Adrenal gland (tissue), 12 donors: ENCODE data around the gene CUL3. TPM values are rescaled to one million over a fixed set of nuclear protein-coding genes. Genes with fewer than 3 reads are reported as not detected.

Experiments
- DNase-seq, 7 donors: peaks; one replicate each; pipeline ENCODE4 v3.0.0-alpha.2; 2019 to 2020
- H3K27ac ChIP-seq, 5 donors: fragments of 200-600 bp; sonication (generic) in 4 of 5; 1 replicate in 3 of 5; 2 replicates in 2 of 5; pipeline versions ENCODE4 v1.5.1 to v1.8.0; 2016 to 2020; ENCODE audit warnings: mild to moderate bottlenecking in 1 of 5
- H3K27me3 ChIP-seq: fragments of 200-600 bp; 2 replicates; pipeline ENCODE4 v1.8.0; 2021
- H3K36me3 ChIP-seq, 2 donors: fragments of 200-600 bp; replicated peaks in 1 of 2; 1 replicate in 1 of 2; 2 replicates in 1 of 2; pipeline versions ENCODE4 v1.5.1 to v1.8.0; 2018 to 2022
- H3K4me1 ChIP-seq, 2 donors: fragments of 200-600 bp; replicated peaks in 1 of 2; 1 replicate in 1 of 2; 2 replicates in 1 of 2; pipeline versions ENCODE4 v1.5.1 to v1.8.0; 2018 to 2021
- H3K4me3 ChIP-seq, 4 donors: fragments of 200-600 bp; sonication (generic) in 3 of 4; one replicate each; pipeline ENCODE4 v1.5.1; 2016 to 2018
- H3K9me3 ChIP-seq, 3 donors: fragments of 200-600 bp; sonication (generic) in 1 of 3; replicated peaks in 1 of 3; 1 replicate in 2 of 3; 2 replicates in 1 of 3; pipeline versions ENCODE4 v1.5.1 to v1.8.0; 2016 to 2021
- POLR2A ChIP-seq, 2 donors: fragments of 450-650 bp; IDR thresholded peaks; one replicate each; pipeline ENCODE4 v1.6.1; 2017; ENCODE audit warnings: antibody characterized with exemption in 2 of 2, mild to moderate bottlenecking in 2 of 2, moderate library complexity in 1 of 2
- WGBS, 4 donors: extraction: QIAGEN DNeasy Blood & Tissue Kit in 2 of 4; methylation state at CpG; one replicate each; pipeline versions ENCODE4 v1.1.5 to v1.1.7; 2013 to 2017; 5-methylcytosine and 5-hydroxymethylcytosine counted together
- intact Hi-C, 2 donors: fragments of 100-400 bp; cut with DNase I; formaldehyde crosslinking; loops; one replicate each; pipeline versions ENCODE4 v1.14.1 to v1.15.0; 2022 to 2023
- polyA plus RNA-seq, 3 donors: library from polyadenylated mRNA; stranded (reverse); fragments of 200-250 nt in 2 of 3; fragments of 350-450 nt in 1 of 3; fragmentation: Illumina TruSeq in 1 of 3; extraction: RNeasy Lipid Tissue Mini Kit (QIAGEN cat#74804) in 1 of 3; gene quantifications; one replicate each; pipeline ENCODE4 v1.2.3, GENCODE V29; 2013 to 2014
- total RNA-seq, 9 donors: library from RNA; depleted of rRNA in 4 of 9; stranded (reverse); fragments of >200 nt in 4 of 9; fragments of 120-200 nt in 1 of 9; fragmentation: NEBNext Ultra II Directional in 1 of 9; extraction: Animal tissue kit (Norgen Biotek cat#: 25700) in 1 of 9; gene quantifications; one replicate each; pipeline versions ENCODE4 v1.1.0 to v1.2.4, GENCODE V29; 2013 to 2023
- TF ChIP-seq, protein P1 (sequence below), 6 experiments: fragments of 450-650 bp in 4 of 6; fragments of 200-600 bp in 2 of 6; sonication (generic) in 1 of 6; IDR thresholded peaks; 1 replicate in 5 of 6; 2 replicates in 1 of 6; pipeline versions ENCODE4 v1.5.1 to v1.8.0; 2016 to 2021; ENCODE audit warnings: antibody characterized with exemption in 6 of 6, mild to moderate bottlenecking in 2 of 6, moderate library complexity in 1 of 6
- donor health status: healthy with polysubstance abuse.
- donor health status: Bipolar disorder and iron deficiency.
- donor health status: DM: yes; HTN: yes; CAD: no.
- donor health status: DM: no; HTN: no; CAD: no.
- donor health status: DM: no; HTN: no; CAD: no.
- donor health status: DM: yes; HTN: yes; CAD: no.

The CUL3 gene
- total and polyA plus RNA-seq, 12 donors = 40.5 to 122 (median 75.0) TPM

DNA sequence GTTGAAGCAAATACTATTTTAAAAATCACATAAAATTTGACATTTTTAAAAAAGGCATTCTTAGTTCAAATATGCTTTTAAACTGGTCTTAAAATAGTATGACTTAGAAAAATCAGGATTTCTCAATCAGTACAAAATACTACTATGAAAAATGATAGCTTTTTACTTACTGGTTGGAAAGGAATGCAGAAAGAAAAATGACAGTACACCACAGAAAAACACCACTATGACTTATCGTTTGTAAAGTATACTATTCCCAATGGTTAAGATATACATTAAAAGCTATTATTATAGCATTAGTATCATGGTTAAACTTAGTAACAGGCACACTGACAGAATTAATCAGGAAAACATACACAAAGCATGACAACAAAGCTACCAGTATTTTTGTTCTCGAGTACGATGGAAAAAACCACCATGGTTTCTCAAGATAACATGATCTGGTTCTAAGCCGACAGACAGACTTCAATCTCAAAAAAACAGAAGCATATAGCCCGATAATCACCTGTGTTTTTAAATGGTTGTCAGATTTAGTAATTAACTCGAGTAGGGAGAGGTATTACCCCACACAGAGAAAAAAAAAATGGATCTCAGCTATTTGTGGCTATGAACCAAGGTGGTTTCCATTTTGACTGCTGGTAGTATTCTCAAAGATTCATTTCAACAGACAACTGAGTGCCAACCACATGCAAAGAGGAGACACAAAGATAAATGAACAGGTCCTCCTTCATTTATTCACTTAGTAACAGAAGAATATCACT lies 39.1 kb downstream of the CUL3 start:
- intact Hi-C loops = no loop called here
- TF ChIP-seq POLR2A (IDR thresholded peaks at IDR 0.05) = no peak
- H3K9me3 ChIP-seq = no peaks in the 10 kb centered on the region
- H3K27me3 ChIP-seq = no peaks in the 10 kb centered on the region
- H3K4me3 ChIP-seq = no peak overlapping the region
- H3K4me1 ChIP-seq = peaks cover 9 to 35% of the 10 kb centered on the region in 2 donors
- no peak for DNase-seq
- WGBS, 4 donors = 74 to 83% (median 80%) methylated on average over 6 of the region's 6 CpGs
- no peaks in the 10 kb centered on the region for H3K36me3 ChIP-seq
- no peak overlapping the region for H3K27ac ChIP-seq

DNA sequence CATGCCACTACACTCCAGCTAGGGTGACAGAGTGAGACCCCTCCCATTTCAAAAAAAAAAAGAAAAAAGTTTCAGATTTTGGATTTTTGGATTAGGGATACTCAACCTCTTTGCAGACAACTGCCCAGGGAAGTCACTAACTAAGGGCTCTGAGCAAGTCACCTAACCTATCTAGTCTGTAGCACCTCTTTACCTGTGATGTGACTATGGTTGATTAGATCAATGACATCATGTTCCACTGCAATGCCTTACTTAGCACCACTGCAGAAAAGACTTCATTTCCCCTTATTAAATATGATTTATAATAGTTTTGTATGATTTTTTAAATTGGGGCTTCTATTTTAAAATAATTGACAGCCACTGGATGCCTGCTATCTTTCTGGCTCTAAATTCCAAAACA lies 41.2 kb downstream of the CUL3 start:
- H3K4me1 ChIP-seq = peaks cover 9 to 35% of the 10 kb centered on the region in 2 donors
- H3K4me3 ChIP-seq = no peak overlapping the region
- TF ChIP-seq, protein P1, sequence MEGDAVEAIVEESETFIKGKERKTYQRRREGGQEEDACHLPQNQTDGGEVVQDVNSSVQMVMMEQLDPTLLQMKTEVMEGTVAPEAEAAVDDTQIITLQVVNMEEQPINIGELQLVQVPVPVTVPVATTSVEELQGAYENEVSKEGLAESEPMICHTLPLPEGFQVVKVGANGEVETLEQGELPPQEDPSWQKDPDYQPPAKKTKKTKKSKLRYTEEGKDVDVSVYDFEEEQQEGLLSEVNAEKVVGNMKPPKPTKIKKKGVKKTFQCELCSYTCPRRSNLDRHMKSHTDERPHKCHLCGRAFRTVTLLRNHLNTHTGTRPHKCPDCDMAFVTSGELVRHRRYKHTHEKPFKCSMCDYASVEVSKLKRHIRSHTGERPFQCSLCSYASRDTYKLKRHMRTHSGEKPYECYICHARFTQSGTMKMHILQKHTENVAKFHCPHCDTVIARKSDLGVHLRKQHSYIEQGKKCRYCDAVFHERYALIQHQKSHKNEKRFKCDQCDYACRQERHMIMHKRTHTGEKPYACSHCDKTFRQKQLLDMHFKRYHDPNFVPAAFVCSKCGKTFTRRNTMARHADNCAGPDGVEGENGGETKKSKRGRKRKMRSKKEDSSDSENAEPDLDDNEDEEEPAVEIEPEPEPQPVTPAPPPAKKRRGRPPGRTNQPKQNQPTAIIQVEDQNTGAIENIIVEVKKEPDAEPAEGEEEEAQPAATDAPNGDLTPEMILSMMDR (IDR thresholded peaks at IDR 0.05) = no peak
- no peak for TF ChIP-seq POLR2A (IDR thresholded peaks at IDR 0.05)
- H3K36me3 ChIP-seq = no peaks in the 10 kb centered on the region
- no peaks in the 10 kb centered on the region for H3K27me3 ChIP-seq
- no peak overlapping the region for H3K27ac ChIP-seq
- no peak for DNase-seq
- no peaks in the 10 kb centered on the region for H3K9me3 ChIP-seq
- intact Hi-C loops = no loop called here

DNA sequence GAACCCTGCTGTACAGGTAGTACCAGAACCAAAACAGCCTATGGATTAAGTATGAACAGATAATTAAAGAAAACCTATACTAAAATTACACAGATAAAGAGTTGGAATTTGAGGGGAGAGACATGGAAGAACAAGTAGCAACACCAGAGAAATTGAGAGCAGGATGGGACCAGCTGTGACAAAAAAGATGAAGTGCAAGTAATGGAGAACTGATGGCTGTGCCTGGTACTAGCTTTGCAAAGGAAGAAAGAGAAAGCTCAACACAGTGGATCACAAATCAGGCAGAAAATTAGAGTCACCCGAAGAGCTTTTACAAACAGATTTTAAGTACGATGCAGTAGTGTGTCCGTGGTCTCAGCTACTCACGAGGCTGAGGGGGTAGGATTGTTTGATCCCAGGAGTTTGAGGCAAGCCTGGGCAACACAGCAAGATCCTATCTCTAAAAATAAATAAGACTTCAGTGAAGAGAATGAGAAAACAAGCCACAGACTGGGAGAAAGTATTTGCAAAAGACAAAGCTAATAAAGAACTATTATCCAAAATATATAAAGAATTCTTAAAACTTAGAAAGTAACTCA lies 46.5 kb downstream of the CUL3 start:
- intact Hi-C loops = no loop called here
- Histone ChIP-seq H3K27me3 (no peaks in the 10 kb centered on the region), H3K27ac (no peak overlapping the region), H3K4me1 (peaks cover 0 to 9% of the 10 kb centered on the region in 2 donors), H3K4me3 (no peak overlapping the region), H3K36me3 (no peaks in the 10 kb centered on the region), H3K9me3 (no peaks in the 10 kb centered on the region)
- TF ChIP-seq POLR2A (IDR thresholded peaks at IDR 0.05) = no peak
- TF ChIP-seq, protein P1 (IDR thresholded peaks at IDR 0.05) = no peak
- 94 to 97% (median 95%) methylated on average over 4 of the region's 4 CpGs for WGBS, 4 donors
- no peak for DNase-seq

DNA sequence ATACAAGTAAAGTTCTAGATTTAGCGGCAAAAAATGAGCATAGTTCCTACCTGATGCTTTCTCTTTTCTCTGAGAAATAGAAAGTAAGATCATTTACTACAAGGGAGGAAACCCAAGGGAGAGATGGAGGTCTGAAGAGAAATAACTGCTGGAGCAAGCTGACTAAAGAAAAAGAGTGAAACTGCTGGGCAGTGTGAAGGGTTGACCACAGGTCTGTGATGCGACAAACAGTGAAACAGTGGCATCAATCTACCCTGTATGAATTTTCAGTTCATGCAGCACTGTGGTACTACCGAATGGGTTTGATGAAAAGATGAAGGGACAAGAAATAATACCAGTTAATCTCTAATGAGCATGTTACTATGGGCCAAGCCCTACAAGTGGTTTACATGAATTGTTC lies 52.2 kb downstream of the CUL3 start:
- intact Hi-C loops = no loop called here
- Histone ChIP-seq H3K27me3 (no peaks in the 10 kb centered on the region), H3K4me1 (peaks cover 0 to 12% of the 10 kb centered on the region in 2 donors), H3K4me3 (no peak overlapping the region), H3K27ac (no peak overlapping the region), H3K36me3 (no peaks in the 10 kb centered on the region), H3K9me3 (no peaks in the 10 kb centered on the region)
- TF ChIP-seq POLR2A (IDR thresholded peaks at IDR 0.05) = no peak
- TF ChIP-seq, protein P1 (IDR thresholded peaks at IDR 0.05) = no peak
- WGBS, 4 donors = 95 to 100% (median 97%) methylated on average over 3 of the region's 3 CpGs
- DNase-seq = no peak

DNA sequence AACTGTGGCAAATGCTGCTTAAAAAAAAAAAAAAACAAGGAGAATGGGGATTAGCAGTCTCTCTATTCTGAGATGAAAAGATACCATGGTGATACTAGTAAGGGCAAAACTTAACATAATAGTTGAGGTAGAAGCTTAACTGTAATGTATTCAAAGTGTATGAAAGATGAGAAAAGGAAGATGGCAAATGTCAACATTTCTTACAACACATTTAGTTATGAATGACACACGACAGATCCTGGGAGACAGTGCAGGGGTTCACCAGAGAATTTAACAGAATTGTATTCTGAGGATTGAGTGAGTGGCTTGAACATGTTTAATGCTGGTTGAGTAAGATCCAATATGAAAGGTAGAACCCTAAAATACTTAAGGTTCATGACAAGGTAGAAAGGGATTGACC lies 52.7 kb downstream of the CUL3 start:
- 94 to 100% (median 97%) methylated on average over 1 of the region's 1 CpG for WGBS, 4 donors
- no peak for DNase-seq
- TF ChIP-seq, protein P1 (IDR thresholded peaks at IDR 0.05) = no peak
- TF ChIP-seq POLR2A (IDR thresholded peaks at IDR 0.05) = no peak
- intact Hi-C loops = no loop called here
- Histone ChIP-seq H3K27ac (no peak overlapping the region), H3K36me3 (no peaks in the 10 kb centered on the region), H3K27me3 (no peaks in the 10 kb centered on the region), H3K4me3 (no peak overlapping the region), H3K9me3 (no peaks in the 10 kb centered on the region), H3K4me1 (peaks cover 0 to 12% of the 10 kb centered on the region in 2 donors)
